ENCODE data around the gene RAP1GAP2.

- TF ChIP-seq CTCF (IDR thresholded peaks at IDR 0.05), result no peak
- TF ChIP-seq EP300 (IDR thresholded peaks at IDR 0.05), result no peak
- no peak for TF ChIP-seq POLR2A (IDR thresholded peaks at IDR 0.05)
- no peak for TF ChIP-seq POLR2AphosphoS5 (IDR thresholded peaks at IDR 0.05)
Measured at GRCh38 chr17:2989855-2990254, 193.6 kb downstream of the RAP1GAP2 start.
